Measurements from ENCODE around the gene GALR1.
"Not testable (repeated sequence)": the region's sequence is repeated elsewhere in the genome, so short reads cannot be mapped to it uniquely, and the experiment has no call there.

Gene GALR1

GRCh38 chr18:77230645-77231044 is 19.0 kb upstream of the GALR1 start:
- Histone ChIP-seq H3K4me3 (ENCODE audit: low read length, poor library complexity, severe bottlenecking) (no peak overlapping the region), H3K4me2 (ENCODE audit: low read depth, low read length, poor library complexity, severe bottlenecking) (no peak overlapping the region), H3K9me2 (replicated peaks; ENCODE audit: low read depth, low read length) (no peaks in the 10 kb centered on the region), H3K27me3 (ENCODE audit: insufficient read depth, low read length, poor library complexity, severe bottlenecking) (no peaks in the 10 kb centered on the region), H3K9ac (ENCODE audit: low read depth, low read length, poor library complexity, severe bottlenecking) (no peak overlapping the region), H3K36me3 (ENCODE audit: insufficient read depth, low read length) (no peaks in the 10 kb centered on the region), H3F3A (ENCODE audit: low read depth) (no peaks in the 10 kb centered on the region), H4K20me1 (ENCODE audit: insufficient read depth, low read length, poor library complexity, severe bottlenecking) (no peaks in the 10 kb centered on the region), H3K9me3 (ENCODE audit: insufficient read depth, low read depth, low read length) (no peaks in the 10 kb centered on the region), H3K4me1 (ENCODE audit: insufficient read depth, low read length, poor library complexity, severe bottlenecking) (no peaks in the 10 kb centered on the region), H2AFZ (ENCODE audit: low read length) (no peak overlapping the region), H3K79me2 (ENCODE audit: insufficient read depth, low read length) (no peaks in the 10 kb centered on the region)
- TF ChIP-seq EZH2phosphoT487 (IDR thresholded peaks at IDR 0.05; ENCODE audit: borderline replicate concordance) (no peak), CTCF (conservative IDR thresholded peaks at IDR 0.05; ENCODE audit: low read length) (no peak)

GRCh38 chr18:77234504-77235365 is 14.9 kb upstream of the GALR1 start:
- Histone ChIP-seq H3K9ac (ENCODE audit: low read depth, low read length, poor library complexity, severe bottlenecking) (no peak overlapping the region), H3K9me3 (ENCODE audit: insufficient read depth, low read depth, low read length) (peaks cover 11% of the 10 kb centered on the region; the same call in 1 of the 2 replicates), H3K9me2 (replicated peaks; ENCODE audit: low read depth, low read length) (no peaks in the 10 kb centered on the region), H3K4me1 (ENCODE audit: insufficient read depth, low read length, poor library complexity, severe bottlenecking) (no peaks in the 10 kb centered on the region), H3K79me2 (ENCODE audit: insufficient read depth, low read length) (no peaks in the 10 kb centered on the region), H3K27me3 (ENCODE audit: insufficient read depth, low read length, poor library complexity, severe bottlenecking) (no peaks in the 10 kb centered on the region), H3K4me3 (ENCODE audit: low read length, poor library complexity, severe bottlenecking) (no peak overlapping the region), H3K4me2 (ENCODE audit: low read depth, low read length, poor library complexity, severe bottlenecking) (no peak overlapping the region), H4K20me1 (ENCODE audit: insufficient read depth, low read length, poor library complexity, severe bottlenecking) (no peaks in the 10 kb centered on the region), H3K36me3 (ENCODE audit: insufficient read depth, low read length) (no peaks in the 10 kb centered on the region), H2AFZ (ENCODE audit: low read length) (no peak overlapping the region), H3F3A (ENCODE audit: low read depth) (no peaks in the 10 kb centered on the region)
- TF ChIP-seq CTCF (conservative IDR thresholded peaks at IDR 0.05; ENCODE audit: low read length) (no peak), EZH2phosphoT487 (IDR thresholded peaks at IDR 0.05; ENCODE audit: borderline replicate concordance) (no peak)

- not testable (repeated sequence) for H3K9me2 ChIP-seq (replicated peaks; ENCODE audit: low read depth, low read length); H3K4me1 ChIP-seq (ENCODE audit: insufficient read depth, low read length, poor library complexity, severe bottlenecking); H3K27me3 ChIP-seq (ENCODE audit: insufficient read depth, low read length, poor library complexity, severe bottlenecking); H3F3A ChIP-seq (ENCODE audit: low read depth); H3K36me3 ChIP-seq (ENCODE audit: insufficient read depth, low read length); H3K9ac ChIP-seq (ENCODE audit: low read depth, low read length, poor library complexity, severe bottlenecking); H4K20me1 ChIP-seq (ENCODE audit: insufficient read depth, low read length, poor library complexity, severe bottlenecking); H3K79me2 ChIP-seq (ENCODE audit: insufficient read depth, low read length); H2AFZ ChIP-seq (ENCODE audit: low read length); H3K4me2 ChIP-seq (ENCODE audit: low read depth, low read length, poor library complexity, severe bottlenecking); H3K4me3 ChIP-seq (ENCODE audit: low read length, poor library complexity, severe bottlenecking)
- H3K9me3 ChIP-seq (ENCODE audit: insufficient read depth, low read depth, low read length): peaks cover 17% of the 10 kb centered on the region; the same call in 1 of the 2 replicates
Observed at GRCh38 chr18:77239285-77239684, 10.4 kb upstream of the GALR1 start.
